GM19438 (cell line): ENCODE results near the gene SFN.
"Not testable (repeated sequence)": the region's sequence is repeated elsewhere in the genome, so short reads cannot be mapped to it uniquely, and the experiment has no call there.

Experiments used
- ATAC-seq: cut with Tn5 transposase; IDR thresholded peaks from one replicate; pipeline ENCODE4 v1.9.1; 2021; ENCODE audit warnings: low read depth; ENCODE audit not compliant: unreplicated experiment

The SFN gene

DNA sequence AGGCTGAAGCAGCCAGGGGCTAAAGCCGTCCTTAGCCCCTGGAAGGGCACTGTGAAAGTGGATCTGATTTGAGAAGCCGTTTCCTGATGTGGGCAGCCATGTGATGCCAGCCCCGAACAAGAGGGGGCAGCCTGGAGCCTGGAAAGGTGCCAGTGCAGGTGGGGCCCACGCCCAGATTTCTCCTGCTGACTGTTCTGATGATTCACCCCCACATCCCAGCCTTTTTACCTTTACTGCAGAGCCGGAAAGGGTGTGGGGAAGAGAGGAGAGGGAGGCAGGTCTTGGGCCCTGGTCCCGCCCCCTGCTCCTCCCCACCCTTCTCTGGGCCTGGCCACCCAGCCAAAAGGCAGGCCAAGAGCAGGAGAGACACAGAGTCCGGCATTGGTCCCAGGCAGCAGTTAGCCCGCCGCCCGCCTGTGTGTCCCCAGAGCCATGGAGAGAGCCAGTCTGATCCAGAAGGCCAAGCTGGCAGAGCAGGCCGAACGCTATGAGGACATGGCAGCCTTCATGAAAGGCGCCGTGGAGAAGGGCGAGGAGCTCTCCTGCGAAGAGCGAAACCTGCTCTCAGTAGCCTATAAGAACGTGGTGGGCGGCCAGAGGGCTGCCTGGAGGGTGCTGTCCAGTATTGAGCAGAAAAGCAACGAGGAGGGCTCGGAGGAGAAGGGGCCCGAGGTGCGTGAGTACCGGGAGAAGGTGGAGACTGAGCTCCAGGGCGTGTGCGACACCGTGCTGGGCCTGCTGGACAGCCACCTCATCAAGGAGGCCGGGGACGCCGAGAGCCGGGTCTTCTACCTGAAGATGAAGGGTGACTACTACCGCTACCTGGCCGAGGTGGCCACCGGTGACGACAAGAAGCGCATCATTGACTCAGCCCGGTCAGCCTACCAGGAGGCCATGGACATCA, at the start of gene SFN:
Gene SFN, plus strand, starts transcription at position 369 of the 904 bp plus-strand sequence. Its CDS starts 64 bp downstream, at position 433.
- no peak for ATAC-seq

DNA sequence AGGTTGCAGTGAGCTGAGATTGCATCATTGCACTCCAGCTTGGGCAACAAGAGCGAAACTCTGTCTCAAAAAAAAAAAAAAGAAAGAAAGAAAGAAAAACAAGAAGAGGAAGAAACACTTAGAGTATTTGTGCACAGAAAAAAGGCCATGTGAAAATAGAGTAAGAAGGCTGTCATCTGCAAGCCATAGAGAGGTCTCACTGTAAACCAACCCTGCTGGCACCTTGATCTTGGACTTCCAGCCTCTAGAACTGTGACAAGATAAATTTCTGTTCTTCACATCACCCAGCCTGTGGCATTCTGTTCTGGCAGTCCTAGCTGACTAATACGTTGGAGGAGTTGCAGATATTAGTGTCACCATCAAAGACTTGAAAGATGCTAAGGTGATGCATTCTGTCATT, 48.6 kb upstream of the SFN start:
- ATAC-seq, result no peak

- ATAC-seq, result no peak
These were observed 48.1 kb upstream of the SFN start for GRCh38 chr1:26814893-26815292.

DNA sequence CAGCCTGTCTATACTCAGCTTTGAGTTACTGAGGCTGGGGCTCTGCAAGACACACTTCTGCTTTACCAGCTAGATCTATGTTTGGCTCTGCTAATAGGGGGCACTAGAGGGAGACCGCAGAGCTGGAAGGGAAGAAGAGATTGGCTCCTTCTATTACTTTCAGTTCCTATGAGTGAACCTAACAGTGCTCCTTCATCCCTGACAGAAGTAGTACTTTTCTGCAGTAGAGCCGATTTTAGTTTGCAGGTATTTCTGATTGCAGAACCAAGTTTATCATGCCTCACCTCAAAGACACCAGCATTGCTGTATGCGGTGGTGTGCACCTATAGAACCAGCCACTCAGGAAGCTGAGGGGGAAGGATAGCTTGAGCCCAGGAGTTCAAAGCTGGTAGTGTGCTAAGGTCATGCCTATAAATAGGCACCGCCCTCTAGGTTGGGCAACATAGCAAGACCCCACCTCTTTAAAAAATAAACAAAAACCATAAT, 42.1 kb upstream of the SFN start:
- no peak for ATAC-seq

DNA sequence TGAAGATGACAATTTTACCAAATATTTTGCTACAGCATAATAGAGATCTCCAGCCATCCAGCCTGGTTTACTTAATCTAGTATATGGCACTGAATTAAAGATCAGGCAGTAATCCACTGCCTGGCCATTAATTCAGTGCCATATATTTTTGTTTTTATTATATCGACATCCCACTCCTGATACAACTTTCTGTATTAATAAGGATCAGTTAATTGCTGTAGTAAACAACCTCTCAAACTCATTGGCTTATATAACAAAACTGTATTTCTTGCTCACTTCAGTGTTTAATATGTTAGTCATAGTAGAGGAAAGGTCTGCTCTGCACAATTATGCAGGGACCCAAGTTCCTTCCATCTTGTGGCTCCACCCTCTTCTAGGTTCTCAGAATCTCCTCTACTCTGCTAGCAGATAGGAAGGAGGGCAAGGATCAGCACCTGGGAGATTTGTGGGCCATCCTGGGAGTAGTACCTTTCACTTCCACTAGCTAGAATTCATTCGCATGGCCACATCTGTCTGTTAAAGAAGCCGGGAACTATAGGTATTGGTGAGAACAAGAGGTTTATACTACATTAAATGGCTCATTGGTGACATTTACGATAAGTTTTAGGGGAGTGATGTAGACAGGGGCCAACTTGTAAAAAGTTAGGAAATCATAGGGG, 40.1 kb upstream of the SFN start:
- no peak for ATAC-seq

- ATAC-seq, result no peak
These were observed 38.2 kb upstream of the SFN start for GRCh38 chr1:26824731-26825130.

- ATAC-seq, result peak; percentile 59
These were observed 36.5 kb upstream of the SFN start, which contains the start of gene ZDHHC18 for GRCh38 chr1:26826261-26827105. TSS of gene ZDHHC18 (plus strand) at chr1:26826688. CDS start at chr1:26826805, 117 bp downstream.

DNA sequence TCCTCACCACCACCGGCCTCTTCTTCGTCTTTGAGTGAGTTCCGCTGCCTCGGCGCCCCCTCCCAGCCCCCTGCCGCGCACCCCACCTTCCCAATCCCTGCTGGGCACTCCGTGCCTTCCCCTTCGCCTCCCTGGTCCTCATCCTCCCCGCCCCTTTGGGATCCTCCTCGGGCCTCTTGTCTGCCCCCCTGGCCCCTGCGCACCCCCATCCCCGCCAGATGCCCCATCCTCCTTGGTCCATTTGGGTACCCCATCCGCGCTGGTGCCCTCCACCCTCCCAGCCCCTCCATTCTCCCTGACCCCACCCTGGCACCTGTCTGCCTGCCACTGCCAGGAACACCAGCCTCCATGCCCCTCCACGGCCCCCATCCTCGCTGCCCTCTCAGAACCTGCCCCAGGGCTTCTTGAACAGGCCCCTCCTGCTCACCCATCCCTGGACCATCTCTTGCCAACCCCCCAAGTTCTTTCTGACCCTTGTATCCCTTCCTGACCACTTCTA, 35.8 kb upstream of the SFN start:
- ATAC-seq, result no peak

GRCh38 chr1:26827663-26828062, 35.3 kb upstream of the SFN start:
- ATAC-seq, result no peak

DNA sequence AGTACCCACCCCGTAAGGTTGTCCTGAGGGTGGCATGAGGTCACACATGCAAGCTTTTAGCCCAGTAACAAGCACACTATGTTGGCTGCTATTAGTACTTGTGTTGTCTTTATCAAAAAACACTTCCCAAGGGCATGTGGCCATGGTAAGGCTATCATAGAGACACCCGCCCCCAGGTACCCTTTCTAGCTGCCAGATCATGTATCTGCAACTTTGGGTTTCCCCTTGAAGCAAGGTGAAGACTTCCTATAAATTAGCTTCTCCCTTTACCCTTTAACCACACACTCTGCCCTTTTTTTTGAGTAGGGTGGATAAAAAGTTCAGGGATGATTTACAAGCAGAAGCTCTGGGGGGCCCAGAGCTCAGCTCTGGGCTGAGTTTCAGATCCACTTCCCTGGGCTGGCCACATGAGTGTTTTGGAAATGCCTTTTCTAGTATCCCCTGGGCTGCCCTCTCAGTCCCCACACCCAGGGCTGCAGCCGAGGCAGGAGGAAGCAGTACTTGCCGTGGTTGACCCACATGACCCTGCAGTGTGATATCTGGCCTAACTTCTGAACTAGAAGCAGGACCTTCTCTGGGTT, 34.4 kb upstream of the SFN start:
- no peak for ATAC-seq

DNA sequence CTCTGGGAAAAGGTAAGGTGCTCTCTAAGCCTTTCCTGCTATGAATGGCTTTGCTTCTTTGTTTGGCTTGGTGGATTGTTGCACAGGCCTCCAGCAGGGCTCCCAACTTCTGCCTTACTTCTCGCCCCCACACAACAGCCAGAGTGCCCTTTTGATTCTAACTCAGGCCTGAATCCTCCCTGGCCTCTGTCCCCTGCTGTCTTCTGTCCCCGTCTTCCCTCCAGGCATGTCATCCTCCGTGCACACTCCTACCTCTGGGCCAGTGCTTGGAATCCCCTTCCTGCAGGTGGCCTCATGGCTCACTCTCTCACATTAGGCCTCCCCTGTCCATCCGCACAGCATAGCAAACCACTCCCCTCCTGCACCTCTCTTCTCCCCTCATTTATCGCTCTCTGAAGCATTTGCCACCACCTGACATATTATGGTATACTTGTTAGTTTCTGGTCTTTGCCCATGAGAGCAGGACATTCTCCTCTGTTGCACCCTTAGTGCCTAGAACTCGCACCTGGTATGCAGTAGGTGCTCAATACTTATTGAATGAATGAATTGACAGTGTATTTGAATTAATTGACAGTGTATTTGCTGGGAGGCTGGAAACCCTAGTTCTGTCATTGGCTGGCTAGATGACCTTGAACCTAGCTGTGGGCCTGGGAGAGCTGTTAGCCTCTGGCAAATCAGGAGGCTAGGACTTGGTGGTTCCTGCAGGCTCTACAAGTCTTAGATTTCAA, 33.6 kb upstream of the SFN start:
- ATAC-seq, result no peak

GRCh38 chr1:26831059-26831458, 31.9 kb upstream of the SFN start:
- no peak for ATAC-seq

DNA sequence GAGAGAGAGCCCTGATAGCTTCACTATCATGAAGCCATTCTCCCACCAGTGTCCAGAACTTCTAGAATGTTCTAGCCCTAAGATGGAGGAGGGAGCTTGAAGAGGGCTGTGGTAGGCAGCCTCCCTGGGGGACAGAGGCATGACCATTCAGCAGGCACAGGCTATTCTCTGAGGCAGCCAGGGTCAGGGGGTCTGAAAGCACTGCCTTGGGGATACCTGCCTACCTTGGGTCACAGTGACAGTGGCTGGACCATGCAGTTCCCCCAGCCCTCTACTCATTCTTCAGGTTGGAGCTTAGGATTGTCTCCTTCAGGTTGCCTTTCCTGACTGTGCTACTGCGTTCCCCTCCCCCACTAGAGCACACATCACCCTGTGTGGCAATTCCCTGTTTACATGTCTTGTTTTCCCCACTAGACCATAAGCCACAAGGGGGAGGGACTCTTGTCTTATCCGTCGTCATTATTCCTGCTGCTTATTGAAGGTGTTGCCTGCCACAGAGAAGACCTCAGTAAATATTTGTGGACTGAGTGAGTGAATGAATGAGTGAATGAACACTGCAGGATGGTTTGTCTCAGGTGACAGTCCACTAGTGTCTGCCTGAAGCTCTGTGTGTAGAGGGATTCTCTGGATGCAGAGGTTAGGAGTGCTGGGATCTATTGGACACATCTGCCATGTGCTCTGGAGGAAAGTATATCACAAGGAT, 31.3 kb upstream of the SFN start:
- no peak for ATAC-seq

- no peak for ATAC-seq
These were observed 30.5 kb upstream of the SFN start for GRCh38 chr1:26832249-26832960.

GRCh38 chr1:26833432-26834405, 29.2 kb upstream of the SFN start:
- ATAC-seq, result peak; percentile 91

- ATAC-seq, result not testable (repeated sequence)
These were observed 25.3 kb upstream of the SFN start for GRCh38 chr1:26837665-26838064.
